ENCODE measurements around the gene P2RX3.

DNA sequence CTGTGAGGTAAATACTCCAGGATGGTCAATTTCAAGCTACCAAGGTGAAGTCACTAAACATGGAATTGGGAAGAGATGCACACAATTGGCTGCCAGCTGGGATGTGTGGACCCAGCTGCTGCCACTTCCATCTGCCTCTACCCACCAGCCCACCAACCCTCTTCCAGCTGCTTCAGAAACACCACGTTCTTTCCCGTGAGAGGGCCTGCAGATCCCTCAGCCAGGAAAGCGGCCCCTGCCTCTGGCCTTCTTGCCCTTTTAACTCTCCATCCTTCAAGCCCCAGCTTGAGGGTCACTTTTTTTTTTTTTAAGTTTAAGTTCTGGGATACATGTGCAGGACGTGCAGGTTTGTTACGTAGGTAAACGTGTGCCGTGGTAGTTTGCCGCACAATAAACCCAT lies 22.8 kb downstream of the P2RX3 start:
- TF ChIP-seq, protein P1, sequence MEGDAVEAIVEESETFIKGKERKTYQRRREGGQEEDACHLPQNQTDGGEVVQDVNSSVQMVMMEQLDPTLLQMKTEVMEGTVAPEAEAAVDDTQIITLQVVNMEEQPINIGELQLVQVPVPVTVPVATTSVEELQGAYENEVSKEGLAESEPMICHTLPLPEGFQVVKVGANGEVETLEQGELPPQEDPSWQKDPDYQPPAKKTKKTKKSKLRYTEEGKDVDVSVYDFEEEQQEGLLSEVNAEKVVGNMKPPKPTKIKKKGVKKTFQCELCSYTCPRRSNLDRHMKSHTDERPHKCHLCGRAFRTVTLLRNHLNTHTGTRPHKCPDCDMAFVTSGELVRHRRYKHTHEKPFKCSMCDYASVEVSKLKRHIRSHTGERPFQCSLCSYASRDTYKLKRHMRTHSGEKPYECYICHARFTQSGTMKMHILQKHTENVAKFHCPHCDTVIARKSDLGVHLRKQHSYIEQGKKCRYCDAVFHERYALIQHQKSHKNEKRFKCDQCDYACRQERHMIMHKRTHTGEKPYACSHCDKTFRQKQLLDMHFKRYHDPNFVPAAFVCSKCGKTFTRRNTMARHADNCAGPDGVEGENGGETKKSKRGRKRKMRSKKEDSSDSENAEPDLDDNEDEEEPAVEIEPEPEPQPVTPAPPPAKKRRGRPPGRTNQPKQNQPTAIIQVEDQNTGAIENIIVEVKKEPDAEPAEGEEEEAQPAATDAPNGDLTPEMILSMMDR (conservative IDR thresholded peaks at IDR 0.05; ENCODE audit: low read depth in 2 of 2): no peak
- no peak for TF ChIP-seq EZH2phosphoT487 (IDR thresholded peaks at IDR 0.05; ENCODE audit: unreplicated experiment)
- no peak for TF ChIP-seq CREB1 (CRISPR knock-in tag; IDR thresholded peaks at IDR 0.05; ENCODE audit: low read depth)
